NCI-H226 (cell line): ENCODE data around the gene MEIS1.
A peak's percentile ranks its signal among the peaks of the same experiment; 100 is the strongest.

ENCODE experiments used
- DNase-seq: peaks from one replicate; pipeline ENCODE4 v3.0.0-alpha.2; 2015

MEIS1 gene

DNA sequence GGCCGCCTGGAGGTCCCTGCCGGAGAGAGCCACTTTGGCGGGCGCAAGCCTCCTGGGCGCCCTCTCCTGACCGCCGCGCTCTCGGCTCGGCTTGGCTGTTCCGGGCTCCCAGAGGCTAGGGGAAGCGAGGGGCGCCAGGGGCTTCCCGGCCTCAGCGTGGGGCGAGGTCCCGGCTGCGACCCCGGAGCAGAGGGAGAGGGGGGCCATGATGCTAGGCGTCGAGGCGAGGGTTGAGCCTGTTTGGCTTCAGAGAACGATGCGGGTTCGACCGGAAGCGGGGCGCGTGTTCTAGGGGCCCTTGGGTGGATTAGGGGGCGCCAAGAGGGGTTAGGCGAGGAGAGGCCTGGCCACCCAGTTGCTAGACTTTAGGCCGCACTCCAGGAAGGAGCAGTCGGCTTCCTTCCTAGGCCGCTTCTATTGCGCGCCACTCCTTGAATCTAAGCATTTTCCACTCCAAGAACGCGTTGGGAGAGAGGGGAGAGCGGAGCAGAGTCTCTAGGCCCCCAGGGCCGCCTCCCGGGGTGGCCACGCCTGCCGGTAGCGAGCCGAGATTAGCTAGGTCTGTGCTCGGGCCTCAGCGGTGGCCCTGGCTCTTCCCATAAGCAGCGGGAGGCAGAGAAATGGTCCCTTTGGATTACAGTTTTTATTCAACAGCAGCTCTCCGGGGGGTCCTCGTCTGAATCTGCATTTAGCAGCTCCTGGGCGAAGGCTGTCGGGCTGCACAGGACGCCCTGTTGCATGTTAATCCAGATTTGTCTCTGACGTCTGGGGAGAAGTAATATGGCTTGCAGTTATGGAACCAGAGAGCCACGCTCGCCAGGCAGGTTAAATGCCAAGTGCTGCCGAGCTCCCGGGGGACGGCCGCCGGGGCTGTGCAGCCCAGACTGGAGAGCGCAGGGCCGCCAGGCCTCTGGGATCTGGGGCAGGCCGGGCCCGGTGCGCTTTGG is 11.3 kb downstream of the MEIS1 start:
- no peak for DNase-seq

- DNase-seq: no peak
Observed at GRCh38 chr2:66446941-66447340, 12.0 kb downstream of the MEIS1 start.

DNA sequence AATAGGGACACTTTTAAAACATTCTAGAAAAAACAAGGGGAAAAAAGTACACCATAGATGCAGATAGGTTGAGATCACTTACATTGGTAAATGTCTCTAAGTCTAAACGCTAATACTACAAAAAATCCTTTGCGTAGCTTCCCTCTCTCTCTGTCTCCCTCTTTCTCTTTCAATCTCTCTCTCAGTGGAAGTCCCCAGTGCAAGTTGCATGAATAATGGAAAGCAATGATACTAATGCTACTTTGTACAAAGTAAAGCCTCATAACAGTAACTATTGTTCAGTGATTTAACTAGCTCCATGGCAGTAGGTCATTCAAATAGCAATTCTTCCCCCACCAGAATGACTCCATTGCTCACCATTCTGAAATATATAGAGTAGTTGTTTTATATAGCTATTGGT is 12.8 kb downstream of the MEIS1 start:
- DNase-seq: no peak

- DNase-seq: no peak
Observed at GRCh38 chr2:66448136-66448991, 13.4 kb downstream of the MEIS1 start.

DNA sequence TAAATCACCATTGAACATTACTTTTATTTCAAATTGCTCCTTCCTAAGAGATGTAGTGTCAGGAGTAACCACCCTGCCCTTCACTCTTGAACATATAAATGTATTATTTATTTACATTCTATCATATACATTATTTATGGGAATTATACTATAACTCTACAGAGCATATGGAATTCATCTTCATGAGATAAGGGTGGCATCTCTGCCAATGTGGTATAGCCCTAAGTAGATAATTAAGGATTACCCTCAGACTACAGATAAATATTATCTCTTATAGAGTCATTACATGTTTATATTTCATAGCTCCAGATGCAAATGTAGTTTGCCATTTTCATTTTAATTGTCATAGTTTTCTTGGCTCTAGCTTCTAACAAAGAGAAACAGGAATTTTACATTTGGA is 17.3 kb downstream of the MEIS1 start:
- DNase-seq: no peak

DNA sequence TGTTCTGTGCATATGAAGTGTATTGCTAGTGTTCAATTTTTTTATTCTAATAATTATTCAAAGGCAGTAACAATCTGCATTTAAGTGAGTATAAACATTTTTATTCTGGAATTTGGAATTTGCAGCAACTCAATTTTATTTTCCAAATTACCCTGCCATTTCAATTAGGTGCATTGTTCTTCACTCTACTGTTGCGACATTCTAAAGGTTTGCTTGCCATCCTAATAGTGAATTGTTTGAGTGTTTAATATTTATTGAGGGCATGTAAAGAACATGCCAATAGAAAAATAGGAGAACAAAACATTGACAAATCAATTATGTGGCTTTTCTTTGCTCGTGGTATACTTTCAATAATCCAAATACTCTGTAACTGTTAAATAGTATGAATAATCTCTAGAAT is 18.0 kb downstream of the MEIS1 start:
- no peak for DNase-seq

- DNase-seq: no peak
Observed at GRCh38 chr2:66455490-66455889, 20.6 kb downstream of the MEIS1 start.

DNA sequence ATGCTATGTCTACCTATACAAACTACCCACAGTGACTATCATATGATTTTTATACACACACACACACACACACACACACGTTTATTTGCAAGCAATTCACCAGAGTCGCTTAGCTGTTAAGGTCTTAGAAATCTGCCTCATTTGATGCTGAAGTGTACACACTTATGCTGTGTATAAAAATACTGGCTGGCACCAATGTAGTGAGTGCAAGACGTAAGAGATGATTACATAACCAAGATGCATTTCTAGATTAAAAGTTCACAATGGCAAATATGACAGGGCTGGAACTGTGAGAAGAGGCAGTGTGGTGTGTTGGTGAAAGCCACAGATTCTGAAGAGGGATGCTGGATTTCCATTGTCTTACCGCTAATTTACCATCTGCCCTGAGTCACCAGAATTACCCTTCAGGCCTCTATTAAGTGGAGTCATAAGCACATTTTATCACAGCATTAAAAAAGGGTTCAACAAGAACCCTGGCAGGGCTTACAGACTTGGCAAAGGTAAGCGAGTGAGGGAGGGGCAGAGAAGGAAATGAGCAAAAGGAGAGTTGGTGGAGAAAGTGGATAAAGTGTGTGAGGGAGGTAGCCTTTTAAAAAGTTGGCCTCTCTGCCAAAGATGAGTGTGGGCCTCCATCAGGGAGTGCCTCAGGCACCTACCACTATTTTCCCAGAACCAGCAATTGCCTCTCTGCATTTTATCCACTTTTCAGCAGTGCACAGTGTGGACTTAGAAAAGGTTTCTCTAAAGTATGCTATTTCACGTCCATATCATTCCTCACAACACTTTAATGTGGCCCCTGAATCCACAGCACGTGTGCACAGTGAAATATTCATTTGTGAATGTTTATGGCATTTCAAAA is 21.5 kb downstream of the MEIS1 start:
- peak; percentile 43 for DNase-seq

GRCh38 chr2:66457545-66457944 is 22.6 kb downstream of the MEIS1 start:
- no peak for DNase-seq

DNA sequence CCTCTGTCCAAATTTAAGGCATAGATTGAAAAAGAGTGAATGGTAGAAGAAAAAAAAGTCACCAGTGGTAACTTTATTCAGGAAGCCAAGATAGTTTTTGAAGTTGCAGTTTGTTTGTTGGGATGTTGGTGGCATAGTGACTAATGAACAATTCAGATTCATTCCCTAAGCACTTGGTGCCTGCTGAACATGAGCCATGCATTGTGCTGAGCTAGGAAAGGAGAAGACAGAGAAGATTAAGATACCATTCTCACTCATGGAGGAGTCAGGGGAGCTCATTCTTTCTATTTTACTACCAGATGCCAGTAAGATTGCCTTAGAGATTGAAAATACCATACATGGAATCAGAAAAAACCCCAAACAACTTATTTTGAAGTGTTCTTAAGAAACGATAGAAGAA is 25.1 kb downstream of the MEIS1 start:
- DNase-seq: no peak

DNA sequence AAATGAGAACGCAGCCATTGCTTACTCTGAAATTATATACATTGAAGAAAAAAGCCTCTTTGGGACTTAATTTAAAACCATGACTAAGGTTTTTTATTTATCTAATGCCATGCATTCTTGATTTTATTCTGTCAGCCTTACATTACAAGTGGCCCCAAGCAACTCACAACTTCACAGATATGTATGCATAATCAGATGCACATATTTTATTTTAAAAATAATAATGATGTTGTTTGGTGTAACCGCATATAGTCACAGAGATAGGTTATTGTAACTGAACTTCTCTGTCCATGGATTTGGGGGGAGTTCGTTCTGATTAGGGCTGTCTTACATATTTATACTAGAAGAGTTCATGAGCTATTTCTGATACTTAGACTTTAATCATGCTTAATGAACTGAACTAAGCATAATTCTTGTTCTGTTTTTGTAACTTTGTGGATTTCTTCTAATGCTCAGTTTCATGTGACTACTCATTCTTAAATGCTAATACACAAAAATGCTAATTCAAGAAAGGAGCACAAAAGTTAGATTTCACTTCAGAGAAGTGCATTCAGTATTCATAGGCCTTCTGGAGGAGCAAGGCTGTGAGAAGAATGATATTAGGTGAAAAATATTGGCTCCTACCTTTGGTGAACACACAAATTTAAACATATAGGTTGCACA is 26.2 kb downstream of the MEIS1 start:
- no peak for DNase-seq

DNA sequence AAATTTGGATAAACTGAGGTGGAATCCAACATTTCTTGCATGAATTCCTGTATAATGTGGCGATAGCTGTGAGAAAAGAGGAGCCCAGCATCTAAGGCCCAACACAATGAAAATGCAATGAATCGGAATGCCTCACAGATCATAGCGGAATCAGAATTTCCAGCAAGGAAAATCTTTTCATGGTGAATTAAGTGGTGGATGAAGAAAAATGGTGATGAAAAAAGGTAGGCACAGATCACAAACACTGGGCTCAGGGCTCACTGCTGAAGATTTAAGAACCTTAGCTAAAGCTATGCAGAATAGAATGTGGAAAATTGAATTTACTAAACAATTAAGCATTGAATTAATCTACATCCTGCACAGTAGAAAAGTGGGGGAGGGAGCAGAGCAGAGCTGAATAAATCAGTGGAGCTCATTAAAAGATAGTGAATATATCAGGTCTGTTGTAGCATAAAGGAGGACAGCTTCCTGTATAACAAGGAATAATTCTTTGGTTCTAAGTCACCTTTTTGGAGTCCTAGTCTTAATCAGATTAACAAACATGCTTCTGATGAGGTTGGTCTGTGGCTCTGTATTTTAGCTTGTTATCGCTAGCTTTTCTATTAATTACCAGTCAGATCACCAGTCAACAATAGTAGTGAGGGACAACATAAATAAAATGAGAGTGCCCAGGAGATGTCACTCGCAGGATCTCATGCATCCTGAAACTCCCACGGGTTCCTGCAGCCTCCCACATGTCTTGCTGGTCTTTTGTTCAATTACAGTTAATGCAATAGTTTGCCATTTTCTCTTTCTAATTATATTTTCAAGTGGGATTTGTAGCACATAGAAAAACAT is 27.0 kb downstream of the MEIS1 start:
- DNase-seq: no peak

GRCh38 chr2:66462501-66462825 is 27.5 kb downstream of the MEIS1 start:
- no peak for DNase-seq

- no peak for DNase-seq
Observed at GRCh38 chr2:66463206-66463755, 28.4 kb downstream of the MEIS1 start.

- no peak for DNase-seq
Observed at GRCh38 chr2:66464930-66465637, 30.2 kb downstream of the MEIS1 start.

GRCh38 chr2:66466433-66466832 is 31.5 kb downstream of the MEIS1 start:
- no peak for DNase-seq

DNA sequence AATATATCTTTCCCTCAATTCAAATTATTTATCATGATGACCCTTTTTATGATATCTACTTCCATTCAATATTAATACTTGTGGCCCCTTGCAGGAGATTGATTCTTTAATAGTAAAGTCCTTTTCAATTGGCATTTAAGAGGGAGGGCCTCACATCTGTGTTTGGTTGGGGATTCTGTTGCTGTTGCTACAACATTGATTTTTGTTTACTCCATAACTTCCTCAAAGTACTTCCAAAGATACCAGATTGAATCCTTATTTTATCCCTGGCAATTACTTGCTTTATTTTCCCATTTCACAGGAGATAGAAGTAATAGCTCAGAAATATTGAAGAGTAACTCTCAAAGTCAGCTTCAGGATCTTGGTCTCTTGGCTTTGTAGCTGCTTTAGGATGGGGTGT is 32.8 kb downstream of the MEIS1 start:
- DNase-seq: no peak

GRCh38 chr2:66469214-66469902 is 34.4 kb downstream of the MEIS1 start:
- no peak for DNase-seq

DNA sequence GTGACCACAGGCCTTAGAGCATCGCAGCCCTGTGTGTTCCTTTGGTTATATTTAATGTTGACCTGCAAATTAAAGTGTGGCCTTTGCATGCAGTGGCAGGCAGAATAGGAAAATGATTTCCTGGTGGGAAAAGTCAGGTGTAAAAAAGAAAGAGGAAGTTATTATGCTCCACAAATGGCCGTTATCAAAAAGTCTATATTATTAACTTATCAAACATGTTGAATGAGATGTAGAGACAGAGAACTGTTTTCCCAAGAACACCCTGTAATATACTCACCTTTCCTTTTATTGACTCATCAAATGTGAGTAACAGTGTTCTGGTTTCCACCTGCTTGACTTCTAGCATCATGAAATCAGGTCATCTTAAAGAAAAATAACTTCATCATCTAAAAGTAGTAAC is 35.3 kb downstream of the MEIS1 start:
- no peak for DNase-seq
